ENCODE measurements around the gene COA1.

- TF ChIP-seq CTCF (IDR thresholded peaks at IDR 0.05; ENCODE audit: insufficient read depth, low read length): no peak
- TF ChIP-seq POLR2AphosphoS5 (IDR thresholded peaks at IDR 0.05; ENCODE audit: low read depth): no peak
- no peak for TF ChIP-seq REST (IDR thresholded peaks at IDR 0.05; ENCODE audit: insufficient replicate concordance, low read depth)
- TF ChIP-seq GABPA (IDR thresholded peaks at IDR 0.05; ENCODE audit: low read depth): no peak
- no peak for TF ChIP-seq SPI1 (IDR thresholded peaks at IDR 0.05; ENCODE audit: borderline replicate concordance, low read depth)
Measured at GRCh38 chr7:43594020-43594419, 135.3 kb downstream of the COA1 start.
